KOPT-K1 (cell line): ENCODE results near the gene PRSS8.
"Not testable (repeated sequence)": the region's sequence is repeated elsewhere in the genome, so short reads cannot be mapped to it uniquely, and the experiment has no call there.

Source experiments
- H3K27ac ChIP-seq: fragments of 200-600 bp; sonication (generic); 2 replicates; pipeline ENCODE4 v1.5.1; 2016; ENCODE audit warnings: antibody characterized with exemption, mild to moderate bottlenecking, low read depth, low read length; ENCODE audit not compliant: poor library complexity, severe bottlenecking
- H3K36me3 ChIP-seq: fragments of 200-600 bp; sonication (generic); 2 replicates; pipeline ENCODE4 v1.5.1; 2017; ENCODE audit warnings: antibody characterized with exemption, mild to moderate bottlenecking, low read length, moderate library complexity; ENCODE audit not compliant: insufficient read depth
- H3K9me3 ChIP-seq: fragments of 200-600 bp; sonication (generic); 2 replicates; pipeline ENCODE4 v1.5.1; 2017; ENCODE audit warnings: antibody characterized with exemption, low read length, mild to moderate bottlenecking; ENCODE audit not compliant: insufficient read depth, poor library complexity, severe bottlenecking

The PRSS8 gene

GRCh38 chr16:31135535-31136286 is at the start of gene PRSS8:
Gene PRSS8, minus strand, starts transcription at chr16:31135727. Its CDS starts 229 bp downstream, at chr16:31135498.
- Histone ChIP-seq H3K36me3 (peaks cover 14% of the 10 kb centered on the region), H3K27ac (no peak within 1 kb of the TSS), H3K9me3 (no peaks in the 10 kb centered on the region)

GRCh38 chr16:31184888-31185287 is 49.4 kb upstream of the PRSS8 start:
- no peaks in the 10 kb centered on the region for H3K9me3 ChIP-seq
- no peak overlapping the region for H3K27ac ChIP-seq
- peaks cover 92% of the 10 kb centered on the region for H3K36me3 ChIP-seq

GRCh38 chr16:31183432-31184428 is 48.2 kb upstream of the PRSS8 start:
- no peaks in the 10 kb centered on the region for H3K9me3 ChIP-seq
- H3K36me3 ChIP-seq: peaks cover 81% of the 10 kb centered on the region
- no peak overlapping the region for H3K27ac ChIP-seq

- no peaks in the 10 kb centered on the region for H3K9me3 ChIP-seq
- peaks cover 67% of the 10 kb centered on the region for H3K36me3 ChIP-seq
- H3K27ac ChIP-seq: peak overlapping the region; percentile 97
These were observed 46.9 kb upstream of the PRSS8 start for GRCh38 chr16:31182391-31182790.

GRCh38 chr16:31181102-31181830 is 45.7 kb upstream of the PRSS8 start:
- Histone ChIP-seq H3K9me3 (no peaks in the 10 kb centered on the region), H3K36me3 (peaks cover 56% of the 10 kb centered on the region), H3K27ac (peak overlapping the region; percentile 97)

- H3K27ac ChIP-seq: peak within 1 kb of the TSS; percentile 97
- H3K9me3 ChIP-seq: no peaks in the 10 kb centered on the region
- peaks cover 42% of the 10 kb centered on the region for H3K36me3 ChIP-seq
These were observed 44.4 kb upstream of the PRSS8 start, which contains the start of gene FUS for GRCh38 chr16:31179747-31180459. Gene FUS, plus strand, starts transcription at chr16:31180139. Its CDS starts 76 bp downstream, at chr16:31180215.

- peak overlapping the region; percentile 97 for H3K27ac ChIP-seq
- H3K9me3 ChIP-seq: no peaks in the 10 kb centered on the region
- H3K36me3 ChIP-seq: peaks cover 36% of the 10 kb centered on the region
These were observed 43.8 kb upstream of the PRSS8 start for GRCh38 chr16:31179219-31179746.

- Histone ChIP-seq H3K9me3 (no peaks in the 10 kb centered on the region), H3K27ac (peak overlapping the region; percentile 60), H3K36me3 (peaks cover 15% of the 10 kb centered on the region)
These were observed 41.6 kb upstream of the PRSS8 start for GRCh38 chr16:31177136-31177535.

- H3K36me3 ChIP-seq, H3K27ac ChIP-seq, H3K9me3 ChIP-seq: not testable (repeated sequence)
These were observed 34.5 kb upstream of the PRSS8 start for GRCh38 chr16:31170048-31170447.

GRCh38 chr16:31168848-31169247 is 33.3 kb upstream of the PRSS8 start:
- Histone ChIP-seq H3K36me3 (no peaks in the 10 kb centered on the region), H3K9me3 (no peaks in the 10 kb centered on the region), H3K27ac (no peak overlapping the region)

GRCh38 chr16:31167315-31167714 is 31.8 kb upstream of the PRSS8 start:
- Histone ChIP-seq H3K36me3 (no peaks in the 10 kb centered on the region), H3K9me3 (no peaks in the 10 kb centered on the region), H3K27ac (no peak overlapping the region)

- Histone ChIP-seq H3K36me3 (no peaks in the 10 kb centered on the region), H3K9me3 (no peaks in the 10 kb centered on the region), H3K27ac (no peak overlapping the region)
These were observed 21.6 kb upstream of the PRSS8 start for GRCh38 chr16:31157136-31157535.

GRCh38 chr16:31150976-31151375 is 15.4 kb upstream of the PRSS8 start:
- not testable (repeated sequence) for H3K9me3 ChIP-seq, H3K27ac ChIP-seq, H3K36me3 ChIP-seq
